Measurements from ENCODE around the gene MRNIP. TPM values are rescaled to one million over a fixed set of nuclear protein-coding genes. Genes with fewer than 3 reads are reported as not detected.

The MRNIP gene
- total and polyA plus RNA-seq, 2 of the 4 experiments (the other 2 are of a cell fraction) = 6.6 to 24.7 TPM

DNA sequence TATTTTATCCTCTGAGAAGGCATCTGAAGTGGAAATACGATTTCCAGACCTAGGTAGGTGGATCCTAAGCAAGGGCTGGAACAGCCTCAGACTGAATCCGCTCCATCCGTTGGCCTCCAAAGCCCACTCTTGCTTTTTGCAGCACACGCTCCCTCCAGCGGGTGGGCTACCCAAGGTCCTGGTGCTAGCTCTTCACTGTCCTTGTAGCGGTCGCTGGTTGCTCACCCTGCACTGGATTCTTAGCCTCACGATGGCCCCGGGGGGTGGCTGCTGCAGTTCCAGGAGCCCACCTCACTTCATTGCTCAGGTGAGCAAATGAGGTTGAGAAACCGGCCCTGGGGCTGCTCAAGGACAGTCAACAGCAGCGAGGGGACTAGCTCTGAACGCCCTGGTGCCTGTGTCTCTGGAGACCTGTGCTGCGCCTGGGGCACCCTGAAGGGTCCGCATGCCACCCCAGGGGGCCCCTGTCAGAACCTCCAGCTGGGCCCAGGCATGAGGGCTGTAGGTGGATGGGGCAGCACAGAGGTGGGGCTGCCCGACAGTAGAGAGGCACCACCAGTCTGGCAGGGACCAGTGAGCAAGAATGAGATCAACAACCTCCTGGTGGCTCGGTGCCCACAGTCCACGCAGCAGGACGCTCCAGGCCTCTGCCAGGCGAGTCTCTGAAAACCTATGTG is 56.3 kb downstream of the MRNIP start:
- H4K8ac ChIP-seq (ENCODE audit: low read depth in 2 of 2, low read length in 2 of 2) = no peak overlapping the region
- H3K4me1 ChIP-seq (ENCODE audit: control insufficient read depth, insufficient read depth, low read length) = peaks cover 20% of the 10 kb centered on the region
- POLR2A ChIA-PET (ENCODE audit: unreplicated experiment) = no interaction called here
- in situ Hi-C loops (cut with MboI; ENCODE audit: low sequenced_read_pairs) (no loop called here), intact Hi-C loops (cut with micrococcal nuclease) (loop anchor here (5.0 kb wide), 1 partner anchor 105 kb away; the partner anchor contains the start of gene TBC1D9B), dilution Hi-C loops (cut with HindIII; ENCODE audit: low sequenced_read_pairs, unreplicated experiment) (no loop called here)
- H3K9me3 ChIP-seq (ENCODE audit: control insufficient read depth, insufficient read depth, low read length) = no peaks in the 10 kb centered on the region
- no peak overlapping the region for H3K56ac ChIP-seq (ENCODE audit: extremely low read depth, insufficient read depth, low read length)
- no peak overlapping the region for H4K5ac ChIP-seq (ENCODE audit: low read depth, low read length)
- ATAC-seq (ENCODE audit: low read depth) (no peak), DNase-seq (no peak)
- no peak overlapping the region for H3K14ac ChIP-seq (replicated peaks; ENCODE audit: low read depth, low read length)
- no peak overlapping the region for H3K18ac ChIP-seq (ENCODE audit: low read depth, low read length)
- no peak overlapping the region for H3K9ac ChIP-seq (ENCODE audit: low read depth, low read length)
- H3K27ac ChIP-seq (ENCODE audit: insufficient read depth, low read length) = no peak overlapping the region
- H2AK9ac ChIP-seq (replicated peaks; ENCODE audit: low read depth, low read length, poor library complexity) = peak overlapping the region; percentile 48
- no peak overlapping the region for H2BK120ac ChIP-seq (ENCODE audit: low read depth, low read length)
- peaks cover 46% of the 10 kb centered on the region for H3K36me3 ChIP-seq (ENCODE audit: control insufficient read depth, insufficient read depth, low read length)
- H2BK20ac ChIP-seq (ENCODE audit: low read depth, low read length) = no peak overlapping the region
- 0 out of 2 replicates have a peak, but pooled peaks cover 2% of the 10 kb centered on the region for H3K9me1 ChIP-seq (ENCODE audit: insufficient read depth, low read length)
- no peak overlapping the region for H4K91ac ChIP-seq (ENCODE audit: insufficient read depth, low read depth, low read length)
- peaks cover 26 to 59% of the 10 kb centered on the region in 2 experiments for H3K79me1 ChIP-seq (ENCODE audit: low read depth in 1 of 2, low read length in 2 of 2)
- no peak overlapping the region for H2AK5ac ChIP-seq (ENCODE audit: low read depth, low read length)
- H2BK5ac ChIP-seq (ENCODE audit: low read depth, low read length, poor library complexity, severe bottlenecking) = no peak overlapping the region
- no peak overlapping the region for H3K4me3 ChIP-seq (ENCODE audit: insufficient read depth, low read depth, low read length)
- no peak overlapping the region for H3K23ac ChIP-seq (ENCODE audit: low read depth, low read length)
- H3K4me2 ChIP-seq (ENCODE audit: low read depth, low read length) = no peak overlapping the region
- H3K27me3 ChIP-seq (ENCODE audit: control insufficient read depth, insufficient read depth, low read length) = no peaks in the 10 kb centered on the region
- H2AFZ ChIP-seq (replicated peaks; ENCODE audit: low read length, poor library complexity) = no peak overlapping the region
- WGBS, 2 experiments (ENCODE audit: extremely low coverage in 2 of 2, insufficient read length in 1 of 2) = 92% methylated on average over 11 of the region's 19 CpGs; no CpG with 5 or more reads in 1 of the 2 experiments
- no TSS peak for BruUV-seq (replicated peaks)
- no peak overlapping the region for H2BK15ac ChIP-seq (ENCODE audit: low read depth, low read length)
- TF ChIP-seq NFE2L2 (IDR thresholded peaks at IDR 0.05; ENCODE audit: low read depth, low read length) (no peak), CHD1 (IDR thresholded peaks at IDR 0.05; ENCODE audit: low read depth, low read length) (no peak)
- CTCF ChIA-PET = interaction anchor here (0.6 kb wide), 1 partner anchor 208 kb away, joined by 4 read pairs; no protein-coding TSS in a partner anchor
- H4K20me1 ChIP-seq (ENCODE audit: insufficient read depth, low read length) = peaks cover 45% of the 10 kb centered on the region
- H3K4ac ChIP-seq (ENCODE audit: low read depth, low read length) = no peak overlapping the region

Data from IMR-90 (cell line).